Sigmoid colon (tissue), 7 donors: ENCODE data around the gene NOL7. TPM values are rescaled to one million over a fixed set of nuclear protein-coding genes. Genes with fewer than 3 reads are reported as not detected.

Source experiments
- DNase-seq: peaks from one replicate; pipeline ENCODE4 v3.0.0-alpha.2; 2019
- H3K27ac ChIP-seq, 4 donors: fragments of 200-600 bp; sonication (generic); one replicate each; pipeline ENCODE4 v1.5.1; 2016 to 2019; ENCODE audit warnings: mild to moderate bottlenecking in 1 of 4
- H3K27me3 ChIP-seq, 3 donors: fragments of 200-600 bp; sonication (generic); one replicate each; pipeline ENCODE4 v1.5.1; 2019; ENCODE audit warnings: mild to moderate bottlenecking in 1 of 3
- H3K36me3 ChIP-seq, 4 donors: fragments of 200-600 bp; sonication (generic); one replicate each; pipeline ENCODE4 v1.5.1; 2016 to 2019
- H3K4me1 ChIP-seq, 4 donors: fragments of 200-600 bp; sonication (generic); one replicate each; pipeline ENCODE4 v1.5.1; 2017 to 2019
- H3K4me3 ChIP-seq, 4 donors: fragments of 200-600 bp; sonication (generic); one replicate each; pipeline ENCODE4 v1.5.1; 2017 to 2019; ENCODE audit warnings: mild to moderate bottlenecking in 2 of 4, moderate library complexity in 1 of 4
- H3K9me3 ChIP-seq, 4 donors: fragments of 200-600 bp in 3 of 4; sonication (generic) in 3 of 4; one replicate each; pipeline versions ENCODE4 v1.5.1 to v1.6.1; 2013 to 2019
- CTCF ChIP-seq, 4 experiments: fragments of 450-650 bp in 3 of 4; fragments of 200-600 bp in 1 of 4; IDR thresholded peaks; one replicate each; pipeline ENCODE4 v1.5.1; 2016 to 2019; ENCODE audit warnings: antibody characterized with exemption in 4 of 4, mild to moderate bottlenecking in 3 of 4, moderate library complexity in 2 of 4
- EP300 ChIP-seq, 4 donors: sonication (generic); formaldehyde crosslinking; IDR thresholded peaks; one replicate each; pipeline ENCODE4 v1.6.1; 2017; ENCODE audit warnings: antibody characterized with exemption in 4 of 4
- POLR2A ChIP-seq, 2 donors: fragments of 450-650 bp; IDR thresholded peaks; one replicate each; pipeline ENCODE4 v1.6.1; 2016; ENCODE audit warnings: antibody characterized with exemption in 2 of 2, mild to moderate bottlenecking in 2 of 2, moderate library complexity in 2 of 2
- POLR2AphosphoS5 ChIP-seq, 4 donors: sonication (generic); formaldehyde crosslinking; IDR thresholded peaks; one replicate each; pipeline ENCODE4 v1.6.1; 2017; ENCODE audit warnings: antibody characterized with exemption in 4 of 4
- WGBS, 2 donors: extraction: QIAGEN DNeasy Blood & Tissue Kit; methylation state at CpG; one replicate each; pipeline ENCODE4 v1.1.7; 2013; 5-methylcytosine and 5-hydroxymethylcytosine counted together
- intact Hi-C: fragments of 100-400 bp; cut with DNase I; formaldehyde crosslinking; loops from one replicate; pipeline ENCODE4 v1.15.1; 2023
- polyA plus RNA-seq, 3 donors: library from polyadenylated mRNA; stranded (reverse); fragments of 200-250 nt; gene quantifications; one replicate each; pipeline ENCODE4 v1.2.3, GENCODE V29; 2013
- total RNA-seq, 4 donors: library from RNA; depleted of rRNA; stranded (reverse); fragments of >200 nt; gene quantifications; one replicate each; pipeline ENCODE4 v1.1.0, GENCODE V29; 2016
- donor health status: healthy with polysubstance abuse.
- donor health status: Bipolar disorder and iron deficiency.
- donor health status: healthy.

The NOL7 gene
- total and polyA plus RNA-seq, 7 donors, result 72.2 to 97.6 (median 87.8) TPM

- no peak overlapping the region for H3K27ac ChIP-seq
- peaks cover 6 to 50% (median 25%) of the 10 kb centered on the region in 4 donors for H3K36me3 ChIP-seq
- H3K27me3 ChIP-seq, result no peaks in the 10 kb centered on the region
- no peak for DNase-seq
- intact Hi-C loops, result loop anchor here (5.0 kb wide), 1 partner anchor 195 kb away; the partner anchor contains the start of gene MCUR1
- no peaks in the 10 kb centered on the region for H3K9me3 ChIP-seq
- peaks cover 0 to 30% (median 26%) of the 10 kb centered on the region in 4 donors for H3K4me1 ChIP-seq
- H3K4me3 ChIP-seq, result no peak overlapping the region
- TF ChIP-seq POLR2A (IDR thresholded peaks at IDR 0.05) (no peak), CTCF (IDR thresholded peaks at IDR 0.05) (no peak), POLR2AphosphoS5 (IDR thresholded peaks at IDR 0.05) (no peak), EP300 (IDR thresholded peaks at IDR 0.05) (no peak)
- 79 to 82% methylated on average over 2 of the region's 2 CpGs for WGBS, 2 donors
These were observed 1.9 kb downstream of the NOL7 start for GRCh38 chr6:13617066-13617465.

GRCh38 chr6:13624871-13625288 is 9.7 kb downstream of the NOL7 start:
- H3K4me3 ChIP-seq, result no peak overlapping the region
- no peaks in the 10 kb centered on the region for H3K4me1 ChIP-seq
- 77% methylated on average over 4 of the region's 4 CpGs for WGBS, 2 donors
- no peaks in the 10 kb centered on the region for H3K9me3 ChIP-seq
- peak in 1 of 4 experiments; percentile 26 for TF ChIP-seq CTCF (IDR thresholded peaks at IDR 0.05)
- TF ChIP-seq POLR2A (IDR thresholded peaks at IDR 0.05), result no peak
- no peaks in the 10 kb centered on the region for H3K27me3 ChIP-seq
- intact Hi-C loops, result no loop called here
- H3K36me3 ChIP-seq, result peaks cover 5 to 99% (median 30%) of the 10 kb centered on the region in 4 donors
- DNase-seq, result no peak
- no peak overlapping the region for H3K27ac ChIP-seq

GRCh38 chr6:13629459-13630116 is 14.5 kb downstream of the NOL7 start:
- 67 to 69% methylated on average over 4 of the region's 4 CpGs for WGBS, 2 donors
- no peak overlapping the region for H3K27ac ChIP-seq
- no peaks in the 10 kb centered on the region for H3K9me3 ChIP-seq
- intact Hi-C loops, result no loop called here
- no peak for TF ChIP-seq POLR2A (IDR thresholded peaks at IDR 0.05)
- no peak for TF ChIP-seq EP300 (IDR thresholded peaks at IDR 0.05)
- TF ChIP-seq POLR2AphosphoS5 (IDR thresholded peaks at IDR 0.05), result no peak
- TF ChIP-seq CTCF (IDR thresholded peaks at IDR 0.05), result no peak
- H3K36me3 ChIP-seq, result peaks cover 0 to 96% (median 15%) of the 10 kb centered on the region in 4 donors
- no peak for DNase-seq
- no peaks in the 10 kb centered on the region for H3K4me1 ChIP-seq
- no peak overlapping the region for H3K4me3 ChIP-seq
- no peaks in the 10 kb centered on the region for H3K27me3 ChIP-seq

- no peak for DNase-seq
- Histone ChIP-seq H3K27me3 (no peaks in the 10 kb centered on the region), H3K9me3 (no peaks in the 10 kb centered on the region), H3K4me1 (no peaks in the 10 kb centered on the region), H3K27ac (no peak overlapping the region), H3K4me3 (no peak overlapping the region), H3K36me3 (peaks cover 0 to 87% (median 8%) of the 10 kb centered on the region in 4 donors)
- intact Hi-C loops, result no loop called here
- WGBS, 2 donors, result 85 to 90% methylated on average over 1 of the region's 1 CpG
- TF ChIP-seq CTCF (IDR thresholded peaks at IDR 0.05) (no peak), EP300 (IDR thresholded peaks at IDR 0.05) (no peak), POLR2AphosphoS5 (IDR thresholded peaks at IDR 0.05) (no peak), POLR2A (IDR thresholded peaks at IDR 0.05) (no peak)
These were observed 15.4 kb downstream of the NOL7 start for GRCh38 chr6:13630499-13630898.

GRCh38 chr6:13633343-13633742 is 18.2 kb downstream of the NOL7 start:
- Histone ChIP-seq H3K4me1 (no peaks in the 10 kb centered on the region), H3K9me3 (no peaks in the 10 kb centered on the region), H3K36me3 (peaks cover 4 to 85% (median 9%) of the 10 kb centered on the region in 4 donors), H3K27ac (no peak overlapping the region), H3K4me3 (no peak overlapping the region), H3K27me3 (no peaks in the 10 kb centered on the region)
- intact Hi-C loops, result no loop called here
- DNase-seq, result no peak
- 94 to 95% methylated on average over 2 of the region's 2 CpGs for WGBS, 2 donors
- TF ChIP-seq POLR2A (IDR thresholded peaks at IDR 0.05) (no peak), POLR2AphosphoS5 (IDR thresholded peaks at IDR 0.05) (no peak), CTCF (IDR thresholded peaks at IDR 0.05) (no peak), EP300 (IDR thresholded peaks at IDR 0.05) (no peak)
